Stomach (tissue), 4 donors: ENCODE measurements around the gene KIF5A.

Experiments used
- POLR2AphosphoS5 ChIP-seq, 3 donors: sonication (generic); formaldehyde crosslinking; IDR thresholded peaks; one replicate each; pipeline ENCODE4 v1.6.1; 2016; ENCODE audit warnings: antibody characterized with exemption in 3 of 3
- TF ChIP-seq, protein P1 (sequence below), 7 experiments: fragments of 450-650 bp in 4 of 7; fragments of 200-600 bp in 3 of 7; sonication (generic) in 3 of 7; IDR thresholded peaks; one replicate each; pipeline ENCODE4 v1.5.1; 2016 to 2019; ENCODE audit warnings: antibody characterized with exemption in 7 of 7, control low read depth in 2 of 7, mild to moderate bottlenecking in 1 of 7

DNA sequence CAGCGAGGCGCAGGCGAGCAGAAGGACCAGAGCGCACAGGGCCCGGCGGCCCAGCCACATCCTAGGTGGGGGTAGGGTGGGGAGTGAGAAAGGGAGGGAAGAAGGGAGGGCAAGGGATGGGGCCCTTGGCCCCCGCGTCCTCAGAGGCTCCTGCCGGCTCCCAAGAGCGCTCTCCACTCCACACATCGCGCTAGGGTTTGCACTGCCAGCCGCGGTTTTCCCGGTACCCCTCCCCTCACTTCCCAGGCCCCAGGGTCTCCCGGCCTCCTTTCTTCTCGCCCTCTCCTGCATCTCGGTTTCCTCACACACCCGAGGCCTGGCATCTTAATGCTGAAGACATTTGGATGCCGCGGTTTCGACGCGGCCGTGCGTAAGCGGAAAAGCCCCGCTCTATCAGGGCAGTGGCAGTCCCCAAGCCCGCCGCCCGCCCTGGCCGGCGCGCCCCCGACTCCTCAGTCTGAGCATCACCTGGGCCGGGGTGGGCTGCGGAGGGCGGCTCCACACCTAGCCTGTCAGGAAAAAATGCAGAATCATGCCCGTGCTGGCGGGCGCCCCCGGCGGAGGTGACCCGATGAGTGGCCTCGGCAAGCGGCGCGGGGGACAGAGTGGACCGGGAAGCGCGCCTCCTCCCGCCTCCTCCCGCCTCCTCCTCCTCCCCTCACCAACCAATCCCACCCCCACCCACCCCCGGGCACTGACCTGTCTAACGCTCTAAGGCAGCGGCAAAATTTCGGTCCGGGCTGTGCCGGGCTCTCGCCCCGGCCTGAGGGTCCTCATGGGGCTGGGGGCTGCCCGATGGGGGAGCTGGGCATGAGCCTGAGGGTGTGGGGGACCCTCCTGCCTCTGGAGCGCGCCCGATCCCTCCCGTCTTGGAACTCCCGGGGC, 82.5 kb downstream of the KIF5A start:
- TF ChIP-seq, protein P1, sequence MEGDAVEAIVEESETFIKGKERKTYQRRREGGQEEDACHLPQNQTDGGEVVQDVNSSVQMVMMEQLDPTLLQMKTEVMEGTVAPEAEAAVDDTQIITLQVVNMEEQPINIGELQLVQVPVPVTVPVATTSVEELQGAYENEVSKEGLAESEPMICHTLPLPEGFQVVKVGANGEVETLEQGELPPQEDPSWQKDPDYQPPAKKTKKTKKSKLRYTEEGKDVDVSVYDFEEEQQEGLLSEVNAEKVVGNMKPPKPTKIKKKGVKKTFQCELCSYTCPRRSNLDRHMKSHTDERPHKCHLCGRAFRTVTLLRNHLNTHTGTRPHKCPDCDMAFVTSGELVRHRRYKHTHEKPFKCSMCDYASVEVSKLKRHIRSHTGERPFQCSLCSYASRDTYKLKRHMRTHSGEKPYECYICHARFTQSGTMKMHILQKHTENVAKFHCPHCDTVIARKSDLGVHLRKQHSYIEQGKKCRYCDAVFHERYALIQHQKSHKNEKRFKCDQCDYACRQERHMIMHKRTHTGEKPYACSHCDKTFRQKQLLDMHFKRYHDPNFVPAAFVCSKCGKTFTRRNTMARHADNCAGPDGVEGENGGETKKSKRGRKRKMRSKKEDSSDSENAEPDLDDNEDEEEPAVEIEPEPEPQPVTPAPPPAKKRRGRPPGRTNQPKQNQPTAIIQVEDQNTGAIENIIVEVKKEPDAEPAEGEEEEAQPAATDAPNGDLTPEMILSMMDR (IDR thresholded peaks at IDR 0.05): no peak
- no peak for TF ChIP-seq POLR2AphosphoS5 (IDR thresholded peaks at IDR 0.05)
